Neural progenitor cell (in vitro differentiated cells): Measurements from ENCODE around the gene CSTF1. TPM values are rescaled to one million over a fixed set of nuclear protein-coding genes. Genes with fewer than 3 reads are reported as not detected.

Source experiments
- DNase-seq: peaks from one replicate; pipeline ENCODE4 v3.0.0-alpha.2; 2016; ENCODE audit warnings: low spot score
- H2AFZ ChIP-seq: fragments of 200-600 bp; sonication (generic); replicated peaks from 2 replicates; pipeline ENCODE4 v1.6.1; 2016; ENCODE audit warnings: antibody characterized with exemption
- H3F3A ChIP-seq: fragments of 200-600 bp; sonication (generic); 2 replicates; pipeline ENCODE4 v1.6.1; 2016; ENCODE audit warnings: antibody characterized with exemption, low read depth
- H3K27ac ChIP-seq: fragments of 200-600 bp; sonication (generic); 2 replicates; pipeline ENCODE4 v1.5.1; 2016; ENCODE audit warnings: mild to moderate bottlenecking
- H3K27me3 ChIP-seq: fragments of 200-600 bp; sonication (generic); 2 replicates; pipeline ENCODE4 v1.6.1; 2016; ENCODE audit warnings: mild to moderate bottlenecking, moderate library complexity
- H3K36me3 ChIP-seq: fragments of 200-600 bp; sonication (generic); 2 replicates; pipeline ENCODE4 v1.5.1; 2016
- H3K4me1 ChIP-seq: fragments of 200-600 bp; sonication (generic); 2 replicates; pipeline ENCODE4 v1.6.1; 2016; ENCODE audit warnings: mixed run types
- H3K4me2 ChIP-seq: fragments of 200-600 bp; sonication (generic); 2 replicates; pipeline ENCODE4 v1.6.1; 2016
- H3K4me3 ChIP-seq: fragments of 200-600 bp; sonication (generic); 2 replicates; pipeline ENCODE4 v1.5.1; 2016
- H3K79me2 ChIP-seq: fragments of 200-600 bp; sonication (generic); 2 replicates; pipeline ENCODE4 v1.6.1; 2016; ENCODE audit warnings: low read depth
- H3K9ac ChIP-seq: fragments of 200-600 bp; sonication (generic); 2 replicates; pipeline ENCODE4 v1.6.1; 2016
- H3K9me3 ChIP-seq: fragments of 200-600 bp; sonication (generic); 2 replicates; pipeline ENCODE4 v1.5.1; 2016; ENCODE audit warnings: low read depth
- H4K20me1 ChIP-seq: fragments of 200-600 bp; sonication (generic); 2 replicates; pipeline ENCODE4 v1.6.1; 2016; ENCODE audit warnings: low read depth
- H3K27ac Mint-ChIP-seq: 3 replicates; pipeline ENCODE4 v1.8.0; 2021; ENCODE audit warnings: mixed read lengths
- H3K27me3 Mint-ChIP-seq: 2 replicates; pipeline ENCODE4 v1.8.0; 2022; ENCODE audit warnings: low read depth, mild to moderate bottlenecking, inconsistent platforms, moderate library complexity, mixed read lengths; ENCODE audit not compliant: insufficient read depth
- H3K36me3 Mint-ChIP-seq: 3 replicates; pipeline ENCODE4 v1.8.0; 2021; ENCODE audit warnings: mixed read lengths
- H3K4me1 Mint-ChIP-seq: 3 replicates; pipeline ENCODE4 v1.8.0; 2021; ENCODE audit warnings: mixed read lengths
- H3K4me3 Mint-ChIP-seq: 3 replicates; pipeline ENCODE4 v1.8.0; 2021; ENCODE audit warnings: mild to moderate bottlenecking, moderate library complexity, mixed read lengths
- H3K9me3 Mint-ChIP-seq: 3 replicates; pipeline ENCODE4 v1.8.0; 2020; ENCODE audit warnings: mixed read lengths
- CTCF ChIP-seq: fragments of 200-600 bp; sonication (generic); IDR thresholded peaks from 2 replicates; pipeline ENCODE4 v1.5.1; 2017; ENCODE audit warnings: antibody characterized with exemption, mild to moderate bottlenecking
- EZH2 ChIP-seq: fragments of 200-600 bp; sonication (generic); IDR thresholded peaks from 2 replicates; pipeline ENCODE4 v1.6.1; 2017; ENCODE audit warnings: antibody characterized with exemption, mild to moderate bottlenecking, moderate library complexity
- EZH2phosphoT487 ChIP-seq: fragments of 200-600 bp; sonication (generic); IDR thresholded peaks from 2 replicates; pipeline ENCODE4 v1.6.1; 2017; ENCODE audit warnings: antibody characterized with exemption
- total RNA-seq: library from RNA; depleted of rRNA; stranded (reverse); fragments of >200 nt; gene quantifications from 2 replicates; pipeline ENCODE4 v1.2.3, GENCODE V29; 2015; ENCODE audit warnings: low replicate concordance

The CSTF1 gene
- total RNA-seq, 1 donor from 2014 or later: 87.2 TPM

- H3K4me1 Mint-ChIP-seq: peaks cover 31% of the 10 kb centered on the region
- no peak overlapping the region for H2AFZ ChIP-seq
- no peak overlapping the region for H3K4me3 ChIP-seq
- no peak overlapping the region for H3K4me2 ChIP-seq
- DNase-seq: no peak
- peaks cover 17% of the 10 kb centered on the region for H3K27me3 ChIP-seq
- no peak overlapping the region for H3K27ac ChIP-seq
- H4K20me1 ChIP-seq: no peaks in the 10 kb centered on the region
- H3K9me3 ChIP-seq: no peaks in the 10 kb centered on the region
- no peak overlapping the region for H3K27ac Mint-ChIP-seq
- H3K9me3 Mint-ChIP-seq: no peaks in the 10 kb centered on the region
- H3K36me3 ChIP-seq: no peaks in the 10 kb centered on the region
- H3K79me2 ChIP-seq: no peaks in the 10 kb centered on the region
- TF ChIP-seq EZH2phosphoT487 (no peak), EZH2 (no peak), CTCF (no peak)
- no peaks in the 10 kb centered on the region for H3K36me3 Mint-ChIP-seq
- no peaks in the 10 kb centered on the region for H3K4me1 ChIP-seq
- H3K27me3 Mint-ChIP-seq: no peaks in the 10 kb centered on the region
- H3K9ac ChIP-seq: no peak overlapping the region
- H3K4me3 Mint-ChIP-seq: no peak overlapping the region
- no peaks in the 10 kb centered on the region for H3F3A ChIP-seq
Observed at GRCh38 chr20:56431471-56431870, 39.0 kb downstream of the CSTF1 start.

GRCh38 chr20:56433221-56433879 is 40.9 kb downstream of the CSTF1 start:
- H4K20me1 ChIP-seq: no peaks in the 10 kb centered on the region
- no peak for DNase-seq
- H3K9me3 ChIP-seq: no peaks in the 10 kb centered on the region
- no peaks in the 10 kb centered on the region for H3K79me2 ChIP-seq
- Mint-ChIP-seq H3K27me3 (no peaks in the 10 kb centered on the region), H3K36me3 (no peaks in the 10 kb centered on the region), H3K4me3 (no peak overlapping the region), H3K4me1 (peaks cover 31% of the 10 kb centered on the region), H3K27ac (no peak overlapping the region), H3K9me3 (no peaks in the 10 kb centered on the region)
- no peak overlapping the region for H3K4me2 ChIP-seq
- H3K27ac ChIP-seq: no peak overlapping the region
- H3K4me3 ChIP-seq: no peak overlapping the region
- H3K36me3 ChIP-seq: no peaks in the 10 kb centered on the region
- H2AFZ ChIP-seq: no peak overlapping the region
- no peaks in the 10 kb centered on the region for H3F3A ChIP-seq
- H3K4me1 ChIP-seq: no peaks in the 10 kb centered on the region
- TF ChIP-seq CTCF (no peak), EZH2 (no peak), EZH2phosphoT487 (no peak)
- H3K27me3 ChIP-seq: peaks cover 17% of the 10 kb centered on the region
- no peak overlapping the region for H3K9ac ChIP-seq

- peaks cover 2% of the 10 kb centered on the region for H3K27me3 Mint-ChIP-seq
- no peak overlapping the region for H3K27ac Mint-ChIP-seq
- peaks cover 17% of the 10 kb centered on the region for H3K27me3 ChIP-seq
- no peak for TF ChIP-seq EZH2phosphoT487
- no peak for TF ChIP-seq CTCF
- no peak for TF ChIP-seq EZH2
- no peaks in the 10 kb centered on the region for H3K4me1 ChIP-seq
- H3K4me1 Mint-ChIP-seq: peaks cover 31% of the 10 kb centered on the region
- H3K4me3 Mint-ChIP-seq: no peak overlapping the region
- no peaks in the 10 kb centered on the region for H4K20me1 ChIP-seq
- no peaks in the 10 kb centered on the region for H3K36me3 ChIP-seq
- no peak for DNase-seq
- H3K9me3 Mint-ChIP-seq: no peaks in the 10 kb centered on the region
- H3K9me3 ChIP-seq: no peaks in the 10 kb centered on the region
- H3K4me3 ChIP-seq: no peak overlapping the region
- H3F3A ChIP-seq: no peaks in the 10 kb centered on the region
- no peak overlapping the region for H3K4me2 ChIP-seq
- H3K79me2 ChIP-seq: no peaks in the 10 kb centered on the region
- H3K9ac ChIP-seq: no peak overlapping the region
- no peaks in the 10 kb centered on the region for H3K36me3 Mint-ChIP-seq
- H2AFZ ChIP-seq: no peak overlapping the region
- H3K27ac ChIP-seq: no peak overlapping the region
Observed at GRCh38 chr20:56433880-56434255, 41.4 kb downstream of the CSTF1 start.
